Ascending aorta (tissue), 2 donors: Measurements from ENCODE around the gene PTPRN2. TPM values are rescaled to one million over a fixed set of nuclear protein-coding genes. Genes with fewer than 3 reads are reported as not detected.

Experiments
- DNase-seq, 2 donors: peaks; one replicate each; pipeline ENCODE4 v3.0.0-alpha.2; 2019; ENCODE audit warnings: low spot score in 2 of 2
- H3K27ac ChIP-seq, 2 donors: fragments of 200-600 bp; sonication (generic); one replicate each; pipeline ENCODE4 v1.5.1; 2016 to 2017; ENCODE audit warnings: mild to moderate bottlenecking in 1 of 2
- H3K27me3 ChIP-seq: fragments of 200-600 bp; sonication (generic); one replicate; pipeline ENCODE4 v1.5.1; 2017
- H3K36me3 ChIP-seq, 2 donors: fragments of 200-600 bp; sonication (generic); one replicate each; pipeline ENCODE4 v1.5.1; 2016
- H3K4me1 ChIP-seq, 2 donors: fragments of 200-600 bp; sonication (generic); one replicate each; pipeline ENCODE4 v1.5.1; 2016 to 2017; ENCODE audit warnings: mild to moderate bottlenecking in 1 of 2
- H3K4me3 ChIP-seq, 2 donors: fragments of 200-600 bp; sonication (generic); one replicate each; pipeline ENCODE4 v1.5.1; 2016 to 2017; ENCODE audit warnings: mild to moderate bottlenecking in 1 of 2
- H3K9me3 ChIP-seq, 2 donors: fragments of 200-600 bp; sonication (generic); one replicate each; pipeline ENCODE4 v1.5.1; 2016
- CTCF ChIP-seq, 3 experiments: fragments of 200-600 bp in 2 of 3; fragments of 450-650 bp in 1 of 3; sonication (generic) in 2 of 3; IDR thresholded peaks; one replicate each; pipeline ENCODE4 v1.5.1; 2016 to 2019; ENCODE audit warnings: antibody characterized with exemption in 3 of 3, mild to moderate bottlenecking in 1 of 3, moderate library complexity in 1 of 3
- intact Hi-C: fragments of 100-400 bp; cut with DNase I; formaldehyde crosslinking; loops from one replicate; pipeline ENCODE4 v1.15.1; 2023
- total RNA-seq: library from RNA; depleted of rRNA; stranded (reverse); fragments of >200 nt; gene quantifications from one replicate; pipeline ENCODE4 v1.1.0, GENCODE V29; 2016

Gene PTPRN2
- total RNA-seq, 1 donor from 2014 or later: 7.3 TPM

GRCh38 chr7:158010961-158011693, 576.5 kb downstream of the PTPRN2 start:
- no peak for DNase-seq
- Histone ChIP-seq H3K27ac (no peak overlapping the region), H3K4me3 (no peak overlapping the region)

DNA sequence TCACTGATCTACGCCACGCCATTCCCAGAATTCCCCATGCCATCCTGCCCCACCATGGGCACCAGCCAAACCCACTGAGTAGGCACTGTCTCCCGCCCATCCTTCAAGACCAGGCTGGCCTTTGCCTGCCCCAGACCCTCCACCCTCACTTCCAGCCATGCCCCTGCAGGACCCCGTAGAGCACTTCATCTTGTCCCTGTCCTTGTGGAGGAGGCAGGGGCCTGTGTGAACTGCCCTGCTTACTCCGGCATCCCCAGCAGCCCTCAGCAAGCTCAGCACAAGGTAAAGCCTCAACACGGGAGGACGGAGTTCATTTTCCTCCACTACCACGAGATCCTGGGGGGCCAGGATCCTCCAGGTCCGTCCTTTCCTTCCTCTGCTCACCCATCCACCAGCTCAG, 577.7 kb downstream of the PTPRN2 start:
- H3K36me3 ChIP-seq: no peaks in the 10 kb centered on the region
- no peak overlapping the region for H3K4me3 ChIP-seq
- no peak for TF ChIP-seq CTCF (IDR thresholded peaks at IDR 0.05)
- no peak overlapping the region for H3K27ac ChIP-seq
- intact Hi-C loops: no loop called here
- DNase-seq: no peak
- H3K9me3 ChIP-seq: no peaks in the 10 kb centered on the region
- H3K27me3 ChIP-seq: no peaks in the 10 kb centered on the region
- H3K4me1 ChIP-seq: no peaks in the 10 kb centered on the region

More at GRCh38 chr7:158010961-158011693, 576.5 kb downstream of the PTPRN2 start:
- no peak for TF ChIP-seq CTCF (IDR thresholded peaks at IDR 0.05)
- intact Hi-C loops: no loop called here
- Histone ChIP-seq H3K27me3 (no peaks in the 10 kb centered on the region), H3K4me1 (no peaks in the 10 kb centered on the region), H3K36me3 (no peaks in the 10 kb centered on the region), H3K9me3 (no peaks in the 10 kb centered on the region)

- DNase-seq: no peak
- Histone ChIP-seq H3K27me3 (no peaks in the 10 kb centered on the region), H3K4me3 (no peak overlapping the region), H3K36me3 (no peaks in the 10 kb centered on the region), H3K9me3 (no peaks in the 10 kb centered on the region), H3K4me1 (no peaks in the 10 kb centered on the region), H3K27ac (no peak overlapping the region)
- no peak for TF ChIP-seq CTCF (IDR thresholded peaks at IDR 0.05)
- intact Hi-C loops: no loop called here
These were observed 579.4 kb downstream of the PTPRN2 start for GRCh38 chr7:158008267-158008666.

DNA sequence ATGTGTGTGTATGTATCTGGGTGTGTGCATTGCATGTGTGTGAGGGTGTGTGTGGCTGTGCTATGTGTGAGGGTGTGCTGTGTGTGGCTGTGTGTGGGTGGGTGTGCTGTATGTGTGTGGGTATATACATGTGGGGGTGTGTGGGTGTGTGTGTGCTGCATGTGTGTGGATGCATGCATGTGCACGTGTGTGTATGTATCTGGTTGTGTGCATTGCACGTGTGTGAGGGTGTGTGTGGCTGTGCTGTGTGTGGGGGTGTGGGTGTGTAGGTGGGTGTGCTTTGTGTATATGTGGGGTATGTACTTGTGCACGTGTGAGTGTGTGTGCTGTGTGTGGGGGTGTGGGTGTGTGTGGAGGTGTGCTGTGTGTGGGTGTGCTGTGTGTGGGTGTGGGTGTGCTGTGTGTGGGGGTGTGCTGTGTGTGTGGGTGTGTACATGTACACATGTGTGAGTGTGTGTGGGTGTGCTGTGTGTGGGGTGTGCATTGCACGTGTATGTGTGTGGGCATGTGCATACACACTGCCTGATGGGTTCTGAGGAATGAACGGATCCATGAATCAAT, 579.8 kb downstream of the PTPRN2 start:
- no peak for TF ChIP-seq CTCF (IDR thresholded peaks at IDR 0.05)
- intact Hi-C loops: no loop called here
- no peak overlapping the region for H3K4me3 ChIP-seq

DNA sequence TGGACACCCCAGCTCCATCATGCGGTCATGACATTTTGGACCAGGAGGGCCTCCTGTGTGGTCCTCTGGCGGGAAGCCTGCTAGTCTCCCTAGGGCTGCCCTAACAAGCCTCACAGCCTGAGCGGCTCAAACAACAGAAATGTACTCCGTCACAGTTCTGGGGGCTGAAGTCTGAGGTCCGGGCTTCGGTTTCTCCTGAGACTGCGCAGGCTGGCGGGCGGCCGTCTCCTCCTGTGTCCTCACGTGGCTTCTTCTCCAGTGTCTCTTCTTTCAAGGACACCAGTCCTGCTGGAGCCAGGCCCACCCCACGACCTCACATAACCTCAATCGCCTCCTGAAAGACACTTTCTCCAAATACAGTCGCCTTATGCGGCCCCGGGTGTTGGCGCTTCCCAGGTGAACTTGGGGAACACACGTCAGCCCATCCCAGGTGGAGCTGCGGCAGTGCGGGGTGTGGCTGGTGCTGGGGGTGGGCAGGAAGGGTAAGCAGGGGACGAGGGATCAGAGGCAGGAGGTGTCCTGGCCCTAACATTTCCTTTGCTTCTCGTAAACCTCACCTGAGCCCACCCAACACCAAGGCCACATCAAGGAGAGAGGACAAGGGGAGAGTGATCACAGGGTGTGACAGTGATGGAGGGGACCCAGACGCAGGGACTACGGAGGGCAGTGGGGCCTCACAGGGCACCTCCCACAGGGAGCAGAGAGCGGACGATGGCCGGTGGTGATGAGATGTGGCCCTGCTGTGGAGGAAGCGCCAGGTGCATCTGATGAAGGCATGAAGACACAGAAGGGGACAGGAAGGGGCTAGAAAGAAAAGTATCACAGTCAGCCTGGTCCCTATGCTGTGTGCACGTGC, 580.6 kb downstream of the PTPRN2 start:
- TF ChIP-seq CTCF (IDR thresholded peaks at IDR 0.05): no peak
- no peak for DNase-seq
- Histone ChIP-seq H3K27ac (no peak overlapping the region), H3K36me3 (no peaks in the 10 kb centered on the region), H3K4me1 (no peaks in the 10 kb centered on the region), H3K27me3 (no peaks in the 10 kb centered on the region), H3K9me3 (no peaks in the 10 kb centered on the region), H3K4me3 (no peak overlapping the region)
- intact Hi-C loops: no loop called here

More for the DNA sequence above, 579.8 kb downstream of the PTPRN2 start:
- no peaks in the 10 kb centered on the region for H3K4me1 ChIP-seq
- DNase-seq: no peak
- H3K36me3 ChIP-seq: no peaks in the 10 kb centered on the region
- no peaks in the 10 kb centered on the region for H3K9me3 ChIP-seq
- no peaks in the 10 kb centered on the region for H3K27me3 ChIP-seq
- H3K27ac ChIP-seq: no peak overlapping the region
